ENCODE results near the gene TLK1. TPM values are rescaled to one million over a fixed set of nuclear protein-coding genes. Genes with fewer than 3 reads are reported as not detected.

The TLK1 gene
- total and polyA plus RNA-seq, 9 of the 15 experiments (the other 6 are each of a cell fraction or from before 2014, with no cell fraction given) = 20.2 to 101 (median 40.5) TPM

DNA sequence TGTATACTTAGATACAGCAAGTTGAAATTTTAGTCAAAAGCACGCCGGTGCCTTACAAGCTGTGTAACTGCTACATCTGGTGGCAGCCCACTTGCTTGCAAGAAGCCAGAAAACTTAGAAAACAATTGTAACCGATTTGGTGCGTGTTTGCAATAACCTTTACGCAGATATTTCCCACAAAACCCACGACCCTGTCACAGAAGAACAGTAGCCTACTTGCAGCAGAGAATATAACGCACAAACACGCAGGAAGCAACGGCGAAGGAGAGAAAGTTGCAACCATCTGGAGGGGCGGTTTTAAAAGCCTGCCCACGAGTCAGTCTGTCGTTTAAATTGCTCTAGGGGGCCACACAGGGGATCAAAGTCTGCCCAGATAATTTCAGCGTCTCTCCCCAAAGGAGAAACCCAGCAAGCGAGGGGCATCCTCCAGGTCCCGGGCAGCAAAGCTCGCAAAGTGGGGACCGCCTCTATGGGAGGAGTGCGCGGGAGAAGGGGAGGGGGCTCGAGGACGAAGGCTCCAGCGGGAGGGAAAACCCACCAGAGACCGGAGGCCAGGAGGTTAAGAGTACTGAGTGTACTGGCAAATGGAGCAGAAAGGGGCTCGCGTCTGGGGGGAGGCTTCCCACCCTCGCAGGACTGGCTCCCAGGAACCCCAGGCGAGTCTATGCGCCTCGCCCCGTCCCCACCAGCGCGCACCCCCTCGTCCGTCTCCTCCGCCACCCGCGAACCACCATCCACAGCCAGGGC lies 1.1 kb downstream of the TLK1 start (continued):
- no peak for TF ChIP-seq KDM4B (IDR thresholded peaks at IDR 0.05; ENCODE audit: borderline replicate concordance in 2 of 2, low read depth in 1 of 2)
- no peak for TF ChIP-seq CHD1 (IDR thresholded peaks at IDR 0.05; ENCODE audit: low read length)
- no peak for TF ChIP-seq TAF15 (IDR thresholded peaks at IDR 0.05; ENCODE audit: low read depth, low read length)
- TF ChIP-seq ZNF79 (CRISPR knock-in tag; IDR thresholded peaks at IDR 0.05; ENCODE audit: low read depth) = no peak
- TF ChIP-seq SMARCE1 (IDR thresholded peaks at IDR 0.05) = peak; percentile 50
- TF ChIP-seq ILK (tag; IDR thresholded peaks at IDR 0.05; ENCODE audit: borderline replicate concordance, low read depth) = no peak
- TF ChIP-seq ZNF232 (CRISPR knock-in tag; IDR thresholded peaks at IDR 0.05) = no peak; the same call in 1 of the 2 replicates
- TF ChIP-seq, protein P1, sequence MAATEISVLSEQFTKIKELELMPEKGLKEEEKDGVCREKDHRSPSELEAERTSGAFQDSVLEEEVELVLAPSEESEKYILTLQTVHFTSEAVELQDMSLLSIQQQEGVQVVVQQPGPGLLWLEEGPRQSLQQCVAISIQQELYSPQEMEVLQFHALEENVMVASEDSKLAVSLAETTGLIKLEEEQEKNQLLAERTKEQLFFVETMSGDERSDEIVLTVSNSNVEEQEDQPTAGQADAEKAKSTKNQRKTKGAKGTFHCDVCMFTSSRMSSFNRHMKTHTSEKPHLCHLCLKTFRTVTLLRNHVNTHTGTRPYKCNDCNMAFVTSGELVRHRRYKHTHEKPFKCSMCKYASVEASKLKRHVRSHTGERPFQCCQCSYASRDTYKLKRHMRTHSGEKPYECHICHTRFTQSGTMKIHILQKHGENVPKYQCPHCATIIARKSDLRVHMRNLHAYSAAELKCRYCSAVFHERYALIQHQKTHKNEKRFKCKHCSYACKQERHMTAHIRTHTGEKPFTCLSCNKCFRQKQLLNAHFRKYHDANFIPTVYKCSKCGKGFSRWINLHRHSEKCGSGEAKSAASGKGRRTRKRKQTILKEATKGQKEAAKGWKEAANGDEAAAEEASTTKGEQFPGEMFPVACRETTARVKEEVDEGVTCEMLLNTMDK (IDR thresholded peaks at IDR 0.05; ENCODE audit: borderline replicate concordance, insufficient read depth, low read depth, low read length, poor library complexity, severe bottlenecking) = no peak
- TF ChIP-seq HMGN3 (IDR thresholded peaks at IDR 0.05; ENCODE audit: borderline replicate concordance, extremely low read depth, insufficient read length, low read depth, low read length) = peak; percentile 18
- TF ChIP-seq STAG1 (CRISPR knock-in tag; IDR thresholded peaks at IDR 0.05; ENCODE audit: borderline replicate concordance) = no peak
- TF ChIP-seq FOXK1 (CRISPR knock-in tag; IDR thresholded peaks at IDR 0.05; ENCODE audit: borderline replicate concordance) = no peak
- peak; percentile 68 for TF ChIP-seq KLF16 (IDR thresholded peaks at IDR 0.05)
- TF ChIP-seq, protein P2, sequence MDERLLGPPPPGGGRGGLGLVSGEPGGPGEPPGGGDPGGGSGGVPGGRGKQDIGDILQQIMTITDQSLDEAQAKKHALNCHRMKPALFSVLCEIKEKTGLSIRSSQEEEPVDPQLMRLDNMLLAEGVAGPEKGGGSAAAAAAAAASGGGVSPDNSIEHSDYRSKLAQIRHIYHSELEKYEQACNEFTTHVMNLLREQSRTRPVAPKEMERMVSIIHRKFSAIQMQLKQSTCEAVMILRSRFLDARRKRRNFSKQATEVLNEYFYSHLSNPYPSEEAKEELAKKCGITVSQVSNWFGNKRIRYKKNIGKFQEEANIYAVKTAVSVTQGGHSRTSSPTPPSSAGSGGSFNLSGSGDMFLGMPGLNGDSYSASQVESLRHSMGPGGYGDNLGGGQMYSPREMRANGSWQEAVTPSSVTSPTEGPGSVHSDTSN (CRISPR knock-in tag; IDR thresholded peaks at IDR 0.05; ENCODE audit: low read depth) = no peak
- TF ChIP-seq, protein P2 (tag; conservative IDR thresholded peaks at IDR 0.05; ENCODE audit: low read depth) = no peak
- TF ChIP-seq, protein P3, sequence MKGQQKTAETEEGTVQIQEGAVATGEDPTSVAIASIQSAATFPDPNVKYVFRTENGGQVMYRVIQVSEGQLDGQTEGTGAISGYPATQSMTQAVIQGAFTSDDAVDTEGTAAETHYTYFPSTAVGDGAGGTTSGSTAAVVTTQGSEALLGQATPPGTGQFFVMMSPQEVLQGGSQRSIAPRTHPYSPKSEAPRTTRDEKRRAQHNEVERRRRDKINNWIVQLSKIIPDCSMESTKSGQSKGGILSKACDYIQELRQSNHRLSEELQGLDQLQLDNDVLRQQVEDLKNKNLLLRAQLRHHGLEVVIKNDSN (CRISPR knock-in tag; IDR thresholded peaks at IDR 0.05) = no peak
- no peak for TF ChIP-seq HCFC1 (IDR thresholded peaks at IDR 0.05; ENCODE audit: low read depth, low read length)
- no peak for TF ChIP-seq PYGO2 (tag; IDR thresholded peaks at IDR 0.05)
- peak; percentile 36; the same call in 1 of the 2 replicates for TF ChIP-seq HNRNPL (IDR thresholded peaks at IDR 0.05; ENCODE audit: low read depth, low read length)
- TF ChIP-seq MTF1 (CRISPR knock-in tag; IDR thresholded peaks at IDR 0.05; ENCODE audit: borderline replicate concordance) = no peak
- TF ChIP-seq PTTG1 (tag; IDR thresholded peaks at IDR 0.05; ENCODE audit: low read depth) = no peak
- no peak for TF ChIP-seq CBX2 (IDR thresholded peaks at IDR 0.05; ENCODE audit: insufficient read depth, low read length, poor library complexity, severe bottlenecking)
- no peak for TF ChIP-seq CSDE1 (IDR thresholded peaks at IDR 0.05)

Measured in K562 (cell line).